Measurements from ENCODE around the gene ARHGEF11. TPM values are rescaled to one million over a fixed set of nuclear protein-coding genes. Genes with fewer than 3 reads are reported as not detected.

ARHGEF11 gene
- total and polyA plus RNA-seq, 2 of the 4 experiments (the other 2 are of a cell fraction) = 16.8 to 17.2 TPM

GRCh38 chr1:157091186-157091585 is 45.6 kb upstream of the ARHGEF11 start:
- WGBS, 2 experiments (ENCODE audit: extremely low coverage in 2 of 2, insufficient read length in 1 of 2) = 67% methylated on average over 1 of the region's 4 CpGs; no CpG with 5 or more reads in 1 of the 2 experiments
- Histone ChIP-seq H3K27ac (ENCODE audit: insufficient read depth, low read length) (no peak overlapping the region), H4K5ac (ENCODE audit: low read depth, low read length) (no peak overlapping the region), H3K23ac (ENCODE audit: low read depth, low read length) (no peak overlapping the region), H3K4me1 (ENCODE audit: control insufficient read depth, insufficient read depth, low read length) (no peaks in the 10 kb centered on the region; the same call in 1 of the 2 replicates), H4K20me1 (ENCODE audit: insufficient read depth, low read length) (no peaks in the 10 kb centered on the region), H3K27me3 (ENCODE audit: control insufficient read depth, insufficient read depth, low read length) (0 out of 2 replicates have a peak, but pooled peaks cover 3% of the 10 kb centered on the region), H3K4ac (ENCODE audit: low read depth, low read length) (no peak overlapping the region), H3K18ac (ENCODE audit: low read depth, low read length) (no peak overlapping the region), H3K36me3 (ENCODE audit: control insufficient read depth, insufficient read depth, low read length) (no peaks in the 10 kb centered on the region), H3K56ac (ENCODE audit: extremely low read depth, insufficient read depth, low read length) (no peak overlapping the region), H4K8ac (ENCODE audit: low read depth in 2 of 2, low read length in 2 of 2) (no peak overlapping the region), H2AK9ac (replicated peaks; ENCODE audit: low read depth, low read length, poor library complexity) (no peak overlapping the region), H2BK5ac (ENCODE audit: low read depth, low read length, poor library complexity, severe bottlenecking) (no peak overlapping the region), H2AFZ (replicated peaks; ENCODE audit: low read length, poor library complexity) (no peak overlapping the region), H2BK120ac (ENCODE audit: low read depth, low read length) (no peak overlapping the region), H3K4me3 (ENCODE audit: insufficient read depth, low read depth, low read length) (no peak overlapping the region), H4K91ac (ENCODE audit: insufficient read depth, low read depth, low read length) (no peak overlapping the region), H3K9me1 (ENCODE audit: insufficient read depth, low read length) (0 out of 2 replicates have a peak, but pooled peaks cover 3% of the 10 kb centered on the region), H3K9me3 (ENCODE audit: control insufficient read depth, insufficient read depth, low read length) (no peaks in the 10 kb centered on the region), H3K4me2 (ENCODE audit: low read depth, low read length) (no peak overlapping the region), H3K14ac (replicated peaks; ENCODE audit: low read depth, low read length) (no peak overlapping the region), H2AK5ac (ENCODE audit: low read depth, low read length) (no peak overlapping the region), H2BK15ac (ENCODE audit: low read depth, low read length) (no peak overlapping the region), H3K9ac (ENCODE audit: low read depth, low read length) (no peak overlapping the region), H3K79me1 (ENCODE audit: low read depth in 1 of 2, low read length in 2 of 2) (no peaks in the 10 kb centered on the region), H2BK20ac (ENCODE audit: low read depth, low read length) (no peak overlapping the region)
- ChIA-PET CTCF (interaction anchor here (1.4 to 4.7 kb wide), 4 partner anchors 46 to 65 kb away, joined by 5 to 88 read pairs (median 7); no protein-coding TSS in a partner anchor), POLR2A (ENCODE audit: unreplicated experiment) (no interaction called here)
- DNase-seq (no peak), ATAC-seq (ENCODE audit: low read depth) (no peak)
- dilution Hi-C loops (cut with HindIII; ENCODE audit: low sequenced_read_pairs, unreplicated experiment) = no loop called here
- in situ Hi-C loops (cut with MboI; ENCODE audit: low sequenced_read_pairs) = loop anchor here (5.0 kb wide), 1 partner anchor 61 kb away; no protein-coding TSS in a partner anchor
- TF ChIP-seq BHLHE40 (IDR thresholded peaks at IDR 0.05; ENCODE audit: low read depth, low read length) (no peak), MXI1 (IDR thresholded peaks at IDR 0.05; ENCODE audit: borderline replicate concordance, low read depth, low read length) (no peak), POLR2A (IDR thresholded peaks at IDR 0.05; ENCODE audit: low read depth, low read length) (no peak), CEBPB (IDR thresholded peaks at IDR 0.05; ENCODE audit: low read depth, low read length) (no peak)
- TF ChIP-seq, protein P1, sequence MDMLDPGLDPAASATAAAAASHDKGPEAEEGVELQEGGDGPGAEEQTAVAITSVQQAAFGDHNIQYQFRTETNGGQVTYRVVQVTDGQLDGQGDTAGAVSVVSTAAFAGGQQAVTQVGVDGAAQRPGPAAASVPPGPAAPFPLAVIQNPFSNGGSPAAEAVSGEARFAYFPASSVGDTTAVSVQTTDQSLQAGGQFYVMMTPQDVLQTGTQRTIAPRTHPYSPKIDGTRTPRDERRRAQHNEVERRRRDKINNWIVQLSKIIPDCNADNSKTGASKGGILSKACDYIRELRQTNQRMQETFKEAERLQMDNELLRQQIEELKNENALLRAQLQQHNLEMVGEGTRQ (IDR thresholded peaks at IDR 0.05; ENCODE audit: low read depth, low read length) = no peak
- intact Hi-C loops (cut with micrococcal nuclease) = loop anchor here (2.0 to 10.0 kb wide), 3 partner anchors 46 to 398 kb away; partner anchors contain the start of gene ETV3
- no TSS peak for BruUV-seq (replicated peaks)

Data from IMR-90 (cell line).